Esophagus squamous epithelium (tissue), 5 donors: ENCODE measurements around the gene DCT. TPM values are rescaled to one million over a fixed set of nuclear protein-coding genes. Genes with fewer than 3 reads are reported as not detected.
A peak's percentile ranks its signal among the peaks of the same experiment; 100 is the strongest.

ENCODE experiments used
- DNase-seq: peaks from one replicate; lab custom pipeline; 2025; lab: John Stamatoyannopoulos, UW
- H3K27ac ChIP-seq, 4 donors: fragments of 200-600 bp; sonication (generic); one replicate each; pipeline ENCODE4 v1.5.1; 2016 to 2019; ENCODE audit warnings: mild to moderate bottlenecking in 1 of 4
- H3K27me3 ChIP-seq, 4 donors: fragments of 200-600 bp; sonication (generic); 1 replicate in 3 of 4; 2 replicates in 1 of 4; pipeline versions ENCODE4 v1.5.1 to v1.6.0; 2017 to 2021; ENCODE audit warnings: antibody characterized with exemption in 1 of 4
- H3K36me3 ChIP-seq, 3 donors: fragments of 200-600 bp; sonication (generic); one replicate each; pipeline ENCODE4 v1.5.1; 2016 to 2019
- H3K4me1 ChIP-seq, 3 donors: fragments of 200-600 bp; sonication (generic); one replicate each; pipeline ENCODE4 v1.5.1; 2017 to 2019
- H3K4me3 ChIP-seq, 4 donors: fragments of 200-600 bp; sonication (generic); 1 replicate in 3 of 4; 2 replicates in 1 of 4; pipeline ENCODE4 v1.5.1; 2016 to 2019; ENCODE audit warnings: mild to moderate bottlenecking in 2 of 4, moderate library complexity in 1 of 4
- H3K9me3 ChIP-seq, 3 donors: fragments of 200-600 bp; sonication (generic); one replicate each; pipeline ENCODE4 v1.5.1; 2016 to 2019
- CTCF ChIP-seq, 6 experiments: fragments of 450-650 bp in 4 of 6; fragments of 200-600 bp in 2 of 6; sonication (generic) in 2 of 6; IDR thresholded peaks; one replicate each; pipeline ENCODE4 v1.5.1; 2016 to 2019; ENCODE audit warnings: antibody characterized with exemption in 6 of 6, mild to moderate bottlenecking in 4 of 6, moderate library complexity in 4 of 6
- POLR2A ChIP-seq, 4 donors: fragments of 450-650 bp; IDR thresholded peaks; one replicate each; pipeline ENCODE4 v1.6.1; 2017; ENCODE audit warnings: antibody characterized with exemption in 4 of 4, mild to moderate bottlenecking in 4 of 4, moderate library complexity in 3 of 4
- WGBS, 2 donors: methylation state at CpG; one replicate each; pipeline ENCODE4 v1.1.5; 2018; 5-methylcytosine and 5-hydroxymethylcytosine counted together
- intact Hi-C: fragments of 100-400 bp; cut with DNase I; formaldehyde crosslinking; loops from one replicate; pipeline ENCODE4 v1.15.0; 2022
- total RNA-seq, 4 donors: library from RNA; depleted of rRNA; stranded (reverse); fragments of >200 nt; gene quantifications; one replicate each; pipeline ENCODE4 v1.1.0, GENCODE V29; 2016
- donor health status: DM: yes; HTN: yes; CAD: no.

The DCT gene
- total RNA-seq, 4 donors from 2014 or later, result not detected

GRCh38 chr13:94435604-94436226 is 43.8 kb downstream of the DCT start:
- TF ChIP-seq POLR2A (IDR thresholded peaks at IDR 0.05) (no peak), CTCF (IDR thresholded peaks at IDR 0.05) (peak; percentile 33 to 61 (median 48))
- H3K4me3 ChIP-seq, result no peak overlapping the region
- no peak overlapping the region for H3K27ac ChIP-seq
- no peak for DNase-seq
- no peaks in the 10 kb centered on the region for H3K36me3 ChIP-seq
- H3K4me1 ChIP-seq, result peaks cover 0 to 17% (median 0%) of the 10 kb centered on the region in 3 donors
- intact Hi-C loops, result loop anchor here (5.0 kb wide), 1 partner anchor 182 kb away; no protein-coding TSS in a partner anchor
- H3K9me3 ChIP-seq, result no peaks in the 10 kb centered on the region
- WGBS, 2 donors, result 38 to 44% methylated on average over 4 of the region's 4 CpGs
- no peaks in the 10 kb centered on the region for H3K27me3 ChIP-seq

GRCh38 chr13:94433055-94433961 is 46.2 kb downstream of the DCT start:
- H3K27ac ChIP-seq, result no peak overlapping the region
- peaks cover 0 to 17% (median 0%) of the 10 kb centered on the region in 3 donors for H3K4me1 ChIP-seq
- H3K4me3 ChIP-seq, result no peak overlapping the region
- no peaks in the 10 kb centered on the region for H3K27me3 ChIP-seq
- H3K9me3 ChIP-seq, result no peaks in the 10 kb centered on the region
- DNase-seq, result no peak
- intact Hi-C loops, result no loop called here
- TF ChIP-seq POLR2A (IDR thresholded peaks at IDR 0.05), result no peak
- TF ChIP-seq CTCF (IDR thresholded peaks at IDR 0.05), result no peak
- no peaks in the 10 kb centered on the region for H3K36me3 ChIP-seq
- WGBS, 2 donors, result 64 to 75% methylated on average over 19 of the region's 19 CpGs

- no peak for TF ChIP-seq POLR2A (IDR thresholded peaks at IDR 0.05)
- Histone ChIP-seq H3K27ac (no peak overlapping the region), H3K9me3 (no peaks in the 10 kb centered on the region), H3K36me3 (no peaks in the 10 kb centered on the region), H3K4me3 (no peak overlapping the region), H3K27me3 (no peaks in the 10 kb centered on the region), H3K4me1 (peaks cover 0 to 27% (median 0%) of the 10 kb centered on the region in 3 donors)
- no peak for DNase-seq
- intact Hi-C loops, result no loop called here
Measured at GRCh38 chr13:94431987-94432386, 47.5 kb downstream of the DCT start.

- Histone ChIP-seq H3K36me3 (no peaks in the 10 kb centered on the region), H3K27ac (no peak overlapping the region), H3K9me3 (no peaks in the 10 kb centered on the region), H3K4me3 (no peak overlapping the region), H3K4me1 (peaks cover 0 to 31% (median 0%) of the 10 kb centered on the region in 3 donors), H3K27me3 (no peaks in the 10 kb centered on the region)
- no peak for DNase-seq
- TF ChIP-seq CTCF (IDR thresholded peaks at IDR 0.05) (no peak), POLR2A (IDR thresholded peaks at IDR 0.05) (no peak)
- intact Hi-C loops, result no loop called here
- WGBS, 2 donors, result 71 to 87% methylated on average over 2 of the region's 2 CpGs
Measured at GRCh38 chr13:94431574-94431973, 47.9 kb downstream of the DCT start.

GRCh38 chr13:94427313-94427953 is 52.0 kb downstream of the DCT start:
- Histone ChIP-seq H3K27ac (no peak overlapping the region), H3K4me3 (no peak overlapping the region), H3K4me1 (peaks cover 0 to 17% (median 0%) of the 10 kb centered on the region in 3 donors), H3K27me3 (no peaks in the 10 kb centered on the region), H3K9me3 (no peaks in the 10 kb centered on the region), H3K36me3 (no peaks in the 10 kb centered on the region)
- no peak for DNase-seq
- TF ChIP-seq POLR2A (IDR thresholded peaks at IDR 0.05), result no peak
- no peak for TF ChIP-seq CTCF (IDR thresholded peaks at IDR 0.05)
- intact Hi-C loops, result no loop called here
- 39 to 44% methylated on average over 5 of the region's 5 CpGs for WGBS, 2 donors
